Natural killer cell (primary cell): Measurements from ENCODE around the gene EOMES. TPM values are rescaled to one million over a fixed set of nuclear protein-coding genes. Genes with fewer than 3 reads are reported as not detected.

Experiments used
- ATAC-seq, 3 donors: fragments of 150-1000 bp in 2 of 3; fragments of 200-7000 bp in 1 of 3; cut with Tn5 transposase; 1 replicate in 1 of 3; 2 replicates in 2 of 3; pipeline ENCODE4 v1.10.0; 2021; ENCODE audit warnings: mild to moderate bottlenecking in 2 of 3, moderate library complexity in 2 of 3
- DNase-seq, 2 donors: peaks; one replicate each; pipeline versions ENCODE4 v3.0.0 to v3.0.0-alpha.2; 2013 to 2021; ENCODE audit warnings: mixed read lengths in 1 of 2
- H3K27ac ChIP-seq: one replicate; pipeline ENCODE4 v1.5.1; 2013; ENCODE audit warnings: mild to moderate bottlenecking, low read length
- H3K27me3 ChIP-seq: one replicate; pipeline ENCODE4 v1.6.1; 2013; ENCODE audit warnings: low read length; ENCODE audit not compliant: control insufficient read depth, insufficient read depth
- H3K36me3 ChIP-seq: one replicate; pipeline ENCODE4 v1.6.1; 2013; ENCODE audit warnings: low read length; ENCODE audit not compliant: control insufficient read depth, insufficient read depth
- H3K4me1 ChIP-seq: one replicate; pipeline ENCODE4 v1.6.1; 2013; ENCODE audit warnings: low read length; ENCODE audit not compliant: control insufficient read depth, insufficient read depth
- H3K4me3 ChIP-seq: one replicate; pipeline ENCODE4 v1.5.1; 2013; ENCODE audit warnings: low read length
- H3K9me3 ChIP-seq: one replicate; pipeline ENCODE4 v1.6.1; 2013; ENCODE audit warnings: low read length; ENCODE audit not compliant: control insufficient read depth, insufficient read depth
- H3K27ac Mint-ChIP-seq, 2 donors: one replicate each; pipeline ENCODE4 v1.8.0; 2022; ENCODE audit warnings: mild to moderate bottlenecking in 2 of 2, mixed read lengths in 2 of 2, moderate library complexity in 1 of 2
- H3K27me3 Mint-ChIP-seq, 2 donors: one replicate each; pipeline ENCODE4 v1.8.0; 2022; ENCODE audit warnings: low read depth in 2 of 2, mixed read lengths in 2 of 2
- H3K36me3 Mint-ChIP-seq: one replicate; pipeline ENCODE4 v1.8.0; 2022; ENCODE audit warnings: mixed read lengths
- H3K4me1 Mint-ChIP-seq, 2 donors: one replicate each; pipeline ENCODE4 v1.8.0; 2022; ENCODE audit warnings: mixed read lengths in 2 of 2
- H3K4me3 Mint-ChIP-seq: one replicate; pipeline ENCODE4 v1.8.0; 2022; ENCODE audit warnings: mild to moderate bottlenecking, moderate library complexity, mixed read lengths
- H3K9me3 Mint-ChIP-seq, 2 donors: one replicate each; pipeline ENCODE4 v1.8.0; 2022; ENCODE audit warnings: mixed read lengths in 2 of 2
- WGBS: methylation state at CpG from one replicate; pipeline ENCODE4 v1.1.7; 2013; ENCODE audit warnings: missing lambda C conversion rate; ENCODE audit not compliant: insufficient coverage; 5-methylcytosine and 5-hydroxymethylcytosine counted together
- intact Hi-C: fragments of 100-400 bp; cut with micrococcal nuclease; formaldehyde crosslinking; loops from one replicate; pipeline ENCODE4 v1.14.2; 2022
- total RNA-seq, 4 donors: library from RNA; stranded (reverse); fragments of 120-200 nt in 1 of 4; gene quantifications; one replicate each; pipeline versions ENCODE4 v1.2.3 to v1.2.4, GENCODE V29; 2013 to 2022
- TF ChIP-seq, protein P1 (sequence below): fragments of 200-600 bp; IDR thresholded peaks from one replicate; pipeline ENCODE4 v1.8.0; 2022; ENCODE audit warnings: antibody characterized with exemption

The EOMES gene
- total RNA-seq, 3 donors from 2014 or later (not counting 1 experiment from before 2014, with no cell fraction given) = 30.3 to 64.0 (median 32.2) TPM

DNA sequence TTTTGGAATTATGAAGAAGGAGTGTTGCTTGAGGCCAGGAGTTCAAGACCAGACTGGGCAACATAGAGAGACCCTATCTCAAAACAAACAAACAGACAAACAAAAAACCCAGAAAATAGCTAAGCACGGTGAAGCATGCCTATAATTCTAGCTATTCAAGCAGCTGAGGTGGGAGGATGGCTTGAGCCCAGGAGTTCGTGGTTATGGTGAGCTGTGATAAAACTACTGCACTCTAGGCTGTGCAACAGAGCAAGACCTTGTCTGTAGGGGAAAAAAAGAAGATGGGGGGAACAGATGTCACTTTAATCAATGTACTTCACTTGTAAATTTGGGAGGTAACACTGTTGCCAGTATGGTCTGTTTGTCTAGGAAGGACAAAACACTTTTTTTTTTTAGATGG is 18.7 kb upstream of the EOMES start:
- TF ChIP-seq, protein P1, sequence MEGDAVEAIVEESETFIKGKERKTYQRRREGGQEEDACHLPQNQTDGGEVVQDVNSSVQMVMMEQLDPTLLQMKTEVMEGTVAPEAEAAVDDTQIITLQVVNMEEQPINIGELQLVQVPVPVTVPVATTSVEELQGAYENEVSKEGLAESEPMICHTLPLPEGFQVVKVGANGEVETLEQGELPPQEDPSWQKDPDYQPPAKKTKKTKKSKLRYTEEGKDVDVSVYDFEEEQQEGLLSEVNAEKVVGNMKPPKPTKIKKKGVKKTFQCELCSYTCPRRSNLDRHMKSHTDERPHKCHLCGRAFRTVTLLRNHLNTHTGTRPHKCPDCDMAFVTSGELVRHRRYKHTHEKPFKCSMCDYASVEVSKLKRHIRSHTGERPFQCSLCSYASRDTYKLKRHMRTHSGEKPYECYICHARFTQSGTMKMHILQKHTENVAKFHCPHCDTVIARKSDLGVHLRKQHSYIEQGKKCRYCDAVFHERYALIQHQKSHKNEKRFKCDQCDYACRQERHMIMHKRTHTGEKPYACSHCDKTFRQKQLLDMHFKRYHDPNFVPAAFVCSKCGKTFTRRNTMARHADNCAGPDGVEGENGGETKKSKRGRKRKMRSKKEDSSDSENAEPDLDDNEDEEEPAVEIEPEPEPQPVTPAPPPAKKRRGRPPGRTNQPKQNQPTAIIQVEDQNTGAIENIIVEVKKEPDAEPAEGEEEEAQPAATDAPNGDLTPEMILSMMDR = no peak
- no peaks in the 10 kb centered on the region for H3K36me3 ChIP-seq
- 85% methylated on average over 2 of the region's 2 CpGs for WGBS
- Mint-ChIP-seq H3K27me3 (peaks cover 19 to 37% of the 10 kb centered on the region in 2 donors), H3K36me3 (no peaks in the 10 kb centered on the region), H3K9me3 (peaks cover 0 to 5% of the 10 kb centered on the region in 2 donors), H3K4me1 (no peaks in the 10 kb centered on the region), H3K4me3 (no peak overlapping the region), H3K27ac (no peak overlapping the region)
- no peak for ATAC-seq
- H3K27ac ChIP-seq = no peak overlapping the region
- H3K4me3 ChIP-seq = no peak overlapping the region
- peaks cover 2% of the 10 kb centered on the region for H3K27me3 ChIP-seq
- no peak for DNase-seq
- intact Hi-C loops = no loop called here
- no peaks in the 10 kb centered on the region for H3K4me1 ChIP-seq
- H3K9me3 ChIP-seq = no peaks in the 10 kb centered on the region

DNA sequence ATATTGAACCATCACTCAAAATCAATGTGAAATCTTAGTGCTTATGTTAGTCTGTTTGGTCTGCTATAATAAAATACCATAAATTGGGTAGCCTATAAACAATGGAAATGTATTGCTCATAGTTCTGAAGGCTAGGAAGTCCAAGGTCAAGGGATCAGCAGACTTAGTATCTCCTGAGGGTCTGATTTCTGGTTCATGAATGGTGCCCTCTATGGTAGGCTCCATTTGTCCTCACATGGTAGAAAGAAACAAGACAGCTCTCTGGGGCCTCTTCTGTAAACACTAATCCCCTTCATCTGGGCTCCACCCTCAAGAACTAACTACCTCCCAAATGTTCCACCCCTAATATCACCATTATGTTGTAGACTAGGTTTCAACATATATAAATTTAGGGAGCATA is 15.0 kb upstream of the EOMES start:
- no peaks in the 10 kb centered on the region for H3K27me3 ChIP-seq
- Mint-ChIP-seq H3K36me3 (no peaks in the 10 kb centered on the region), H3K27ac (no peak overlapping the region), H3K4me3 (no peak overlapping the region), H3K9me3 (no peaks in the 10 kb centered on the region), H3K27me3 (peaks cover 18 to 31% of the 10 kb centered on the region in 2 donors), H3K4me1 (no peaks in the 10 kb centered on the region)
- no peaks in the 10 kb centered on the region for H3K4me1 ChIP-seq
- ATAC-seq (no peak), DNase-seq (no peak)
- H3K36me3 ChIP-seq = no peaks in the 10 kb centered on the region
- intact Hi-C loops = no loop called here
- TF ChIP-seq, protein P1 = no peak
- H3K27ac ChIP-seq = no peak overlapping the region
- no peak overlapping the region for H3K4me3 ChIP-seq
- H3K9me3 ChIP-seq = no peaks in the 10 kb centered on the region

DNA sequence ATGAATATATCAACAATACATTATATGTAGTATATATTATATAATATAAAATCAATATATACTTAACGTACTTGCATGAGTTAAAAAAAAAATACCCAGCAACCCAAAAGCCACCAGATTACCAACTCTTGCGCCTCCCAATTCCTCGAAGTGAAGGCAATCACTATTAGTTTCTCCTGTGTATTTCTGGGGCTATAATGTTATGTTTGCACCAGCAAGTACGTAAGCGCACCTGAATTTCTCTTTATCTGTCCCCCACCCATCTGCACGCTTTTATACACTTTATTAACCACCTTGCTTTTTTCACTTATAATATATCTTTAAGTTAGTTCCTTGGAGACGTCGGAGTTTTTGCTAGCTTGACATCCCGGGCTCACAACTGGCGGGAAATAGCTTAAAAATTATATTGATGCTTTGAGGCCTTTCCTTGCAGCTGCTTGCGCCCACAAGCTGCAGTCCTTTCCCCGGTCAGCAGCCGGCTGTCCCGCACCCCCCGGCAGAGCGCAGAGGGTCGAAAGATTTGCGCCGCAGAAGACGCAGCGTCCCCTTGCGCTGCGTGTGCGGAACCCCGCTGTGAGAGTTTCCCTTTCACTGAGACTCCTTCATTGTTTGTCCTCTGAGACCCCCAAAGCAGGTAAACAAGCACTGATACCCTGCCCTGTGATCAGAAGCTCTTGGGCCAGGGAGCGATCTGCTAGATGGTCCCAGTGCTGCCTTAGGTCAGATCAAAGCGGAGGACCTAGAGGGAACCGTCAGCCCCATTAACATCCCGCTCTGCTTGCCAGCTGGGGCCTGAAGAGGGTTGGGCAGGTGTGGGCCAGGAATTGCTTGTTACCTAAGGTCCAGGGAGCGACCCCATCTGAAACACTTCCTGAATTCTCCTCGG is 8.9 kb upstream of the EOMES start:
- intact Hi-C loops = no loop called here

More for the DNA sequence above, 8.9 kb upstream of the EOMES start:
- peaks cover 32% of the 10 kb centered on the region for H3K4me1 ChIP-seq
- TF ChIP-seq, protein P1 = no peak
- Mint-ChIP-seq H3K27me3 (peaks cover 66 to 72% of the 10 kb centered on the region in 2 donors), H3K27ac (no peak overlapping the region), H3K36me3 (no peaks in the 10 kb centered on the region), H3K4me1 (peaks cover 37 to 45% of the 10 kb centered on the region in 2 donors), H3K4me3 (peak overlapping the region; percentile 5), H3K9me3 (no peaks in the 10 kb centered on the region)
- H3K27me3 ChIP-seq = peaks cover 47% of the 10 kb centered on the region
- H3K4me3 ChIP-seq = no peak overlapping the region
- no peaks in the 10 kb centered on the region for H3K36me3 ChIP-seq
- WGBS = 16% methylated on average over 27 of the region's 31 CpGs
- no peak for ATAC-seq
- DNase-seq = no peak
- no peak overlapping the region for H3K27ac ChIP-seq
- H3K9me3 ChIP-seq = no peaks in the 10 kb centered on the region
